Colon (tissue), 2 donors: ENCODE results near the gene CEACAM18.

ENCODE experiments used
- FAIRE-seq: peaks from 2 replicates; lab custom pipeline; 2012; peaks lifted over from hg19 to GRCh38; lab: Jason Lieb, UNC
- donor health status: control.
- donor health status: control.

The CEACAM18 gene

DNA sequence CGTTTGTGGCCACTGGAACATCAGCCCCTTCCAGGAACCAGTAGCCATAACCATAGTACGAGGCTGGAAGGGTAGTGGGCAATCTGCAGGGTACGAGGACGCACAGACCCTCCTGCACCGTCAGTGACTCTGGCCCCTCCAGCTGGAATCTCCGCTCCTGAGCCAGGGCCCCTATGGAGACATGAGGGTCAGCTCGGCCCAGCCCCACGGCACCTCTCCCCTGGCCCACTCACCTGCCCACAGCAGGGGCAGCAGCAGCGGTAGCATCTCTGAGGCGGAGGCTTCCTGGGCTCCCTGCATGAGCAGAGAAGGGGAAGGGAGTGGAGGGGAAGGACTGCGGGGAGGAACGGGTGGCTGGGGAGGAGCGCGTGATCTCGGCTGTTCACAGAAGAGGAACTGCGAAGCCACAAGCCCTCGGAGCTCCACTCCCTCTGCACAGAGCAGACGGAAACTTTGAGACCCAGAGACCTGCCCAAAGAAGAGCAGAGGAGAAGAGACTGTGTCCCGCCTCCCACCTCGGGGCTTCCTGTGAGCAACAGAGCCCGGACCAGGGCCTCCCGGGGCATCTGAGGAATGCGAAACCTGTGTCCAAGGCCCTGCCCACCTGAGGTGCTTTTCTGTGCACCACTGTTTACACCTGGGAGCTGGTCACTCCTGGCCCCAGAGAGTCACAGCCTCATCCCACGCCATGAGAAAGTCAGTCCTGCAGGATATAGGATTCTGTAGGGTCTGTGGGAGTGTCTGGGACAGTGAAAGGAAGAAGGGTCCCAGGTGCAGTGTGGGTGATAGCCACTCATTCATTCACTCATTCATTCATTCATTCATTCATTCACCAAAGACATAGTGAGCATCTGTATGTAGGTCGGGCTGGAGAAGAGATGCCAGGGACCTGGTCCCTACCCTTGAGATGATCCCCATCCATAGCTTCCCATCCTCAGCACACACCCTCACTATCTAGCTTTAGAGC, 53.3 kb downstream of the CEACAM18 start, which contains the start of gene SIGLEC6:
Gene SIGLEC6, minus strand, starts transcription at position 322 of the 967 bp plus-strand sequence. Its CDS starts 22 bp downstream, at position 300.
- FAIRE-seq = no peak

DNA sequence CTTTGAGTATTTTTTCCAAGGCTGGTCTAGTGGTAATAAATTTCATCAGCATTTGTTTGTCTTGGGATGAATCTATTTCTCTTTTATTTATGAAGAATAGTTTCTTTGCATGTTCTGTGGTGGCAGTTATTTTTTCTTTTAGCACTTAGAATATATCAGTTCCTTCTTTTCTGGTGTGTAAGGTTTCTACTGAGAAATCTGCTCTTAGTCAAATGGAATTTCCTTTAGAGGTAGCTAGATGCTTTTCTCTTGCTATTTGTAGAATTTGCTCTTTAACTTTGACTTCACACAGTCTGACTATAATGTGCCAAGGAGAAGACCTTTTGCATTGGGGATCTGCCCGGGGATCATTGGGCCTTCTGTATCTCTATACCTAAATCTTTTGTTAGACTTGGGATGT, 57.2 kb downstream of the CEACAM18 start:
- FAIRE-seq = no peak

DNA sequence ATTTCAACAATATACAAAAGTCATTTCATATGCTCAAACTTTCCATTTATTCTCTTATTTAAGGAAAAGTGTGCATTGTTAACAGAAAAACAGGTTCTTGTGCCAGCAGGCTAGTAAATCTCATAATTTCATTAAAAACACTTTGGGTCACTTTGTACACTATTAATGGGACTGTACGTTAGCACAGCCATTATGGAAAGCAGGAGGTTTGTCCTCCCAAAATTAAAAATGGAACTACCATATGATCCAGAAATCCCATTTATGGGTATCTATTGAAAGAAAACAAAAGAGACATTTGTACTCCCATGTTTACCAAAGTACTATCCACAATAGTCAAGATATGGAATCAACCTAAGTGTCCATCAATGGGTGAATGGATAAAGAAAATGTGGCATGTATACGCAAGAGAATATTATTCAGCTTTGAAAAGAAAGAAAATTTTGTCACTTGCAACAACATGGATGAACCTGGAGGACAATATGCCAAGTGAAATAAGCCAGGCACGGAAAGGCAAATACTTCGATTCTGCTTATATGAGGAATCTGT, 61.6 kb downstream of the CEACAM18 start:
- no peak for FAIRE-seq
